HG03045 (cell line): ENCODE results near the gene NT5E.
A peak's percentile ranks its signal among the peaks of the same experiment; 100 is the strongest.

Source experiments
- ATAC-seq: cut with Tn5 transposase; IDR thresholded peaks from one replicate; pipeline ENCODE4 v1.9.1; 2021; ENCODE audit warnings: mild to moderate bottlenecking, moderate library complexity; ENCODE audit not compliant: unreplicated experiment

Gene NT5E

GRCh38 chr6:85459224-85459901, 9.5 kb downstream of the NT5E start:
- no peak for ATAC-seq

- ATAC-seq, result no peak
These were observed 10.5 kb downstream of the NT5E start for GRCh38 chr6:85460154-85460920.

- ATAC-seq, result peak; percentile 73
These were observed 11.3 kb downstream of the NT5E start for GRCh38 chr6:85460921-85461797.

- ATAC-seq, result no peak
These were observed 11.9 kb downstream of the NT5E start for GRCh38 chr6:85461798-85462170.

- no peak for ATAC-seq
These were observed 12.8 kb downstream of the NT5E start for GRCh38 chr6:85462673-85463072.

GRCh38 chr6:85463621-85464259, 13.9 kb downstream of the NT5E start:
- ATAC-seq, result no peak

GRCh38 chr6:85464260-85464644, 14.4 kb downstream of the NT5E start:
- ATAC-seq, result no peak

GRCh38 chr6:85464722-85465150, 14.9 kb downstream of the NT5E start:
- ATAC-seq, result no peak

- ATAC-seq, result no peak
These were observed 15.9 kb downstream of the NT5E start for GRCh38 chr6:85465762-85466161.

- ATAC-seq, result no peak
These were observed 18.4 kb downstream of the NT5E start for GRCh38 chr6:85468326-85468725.

GRCh38 chr6:85469276-85470022, 19.6 kb downstream of the NT5E start:
- no peak for ATAC-seq

- no peak for ATAC-seq
These were observed 20.1 kb downstream of the NT5E start for GRCh38 chr6:85470023-85470410.

- no peak for ATAC-seq
These were observed 22.9 kb downstream of the NT5E start for GRCh38 chr6:85472744-85473143.

- ATAC-seq, result no peak
These were observed 23.9 kb downstream of the NT5E start for GRCh38 chr6:85473748-85474147.

GRCh38 chr6:85476532-85476931, 26.6 kb downstream of the NT5E start:
- no peak for ATAC-seq

- no peak for ATAC-seq
These were observed 29.3 kb downstream of the NT5E start for GRCh38 chr6:85479208-85479607.

- ATAC-seq, result no peak
These were observed 32.5 kb downstream of the NT5E start for GRCh38 chr6:85482206-85482904.

- ATAC-seq, result peak; percentile 82
These were observed 33.2 kb downstream of the NT5E start for GRCh38 chr6:85482905-85483700.

- ATAC-seq, result no peak
These were observed 34.0 kb downstream of the NT5E start for GRCh38 chr6:85483846-85484245.
